Measurements from ENCODE around the gene ARSB. TPM values are rescaled to one million over a fixed set of nuclear protein-coding genes. Genes with fewer than 3 reads are reported as not detected.

The ARSB gene
- total RNA-seq, 1 experiment from 2014 or later: 8.4 TPM

DNA sequence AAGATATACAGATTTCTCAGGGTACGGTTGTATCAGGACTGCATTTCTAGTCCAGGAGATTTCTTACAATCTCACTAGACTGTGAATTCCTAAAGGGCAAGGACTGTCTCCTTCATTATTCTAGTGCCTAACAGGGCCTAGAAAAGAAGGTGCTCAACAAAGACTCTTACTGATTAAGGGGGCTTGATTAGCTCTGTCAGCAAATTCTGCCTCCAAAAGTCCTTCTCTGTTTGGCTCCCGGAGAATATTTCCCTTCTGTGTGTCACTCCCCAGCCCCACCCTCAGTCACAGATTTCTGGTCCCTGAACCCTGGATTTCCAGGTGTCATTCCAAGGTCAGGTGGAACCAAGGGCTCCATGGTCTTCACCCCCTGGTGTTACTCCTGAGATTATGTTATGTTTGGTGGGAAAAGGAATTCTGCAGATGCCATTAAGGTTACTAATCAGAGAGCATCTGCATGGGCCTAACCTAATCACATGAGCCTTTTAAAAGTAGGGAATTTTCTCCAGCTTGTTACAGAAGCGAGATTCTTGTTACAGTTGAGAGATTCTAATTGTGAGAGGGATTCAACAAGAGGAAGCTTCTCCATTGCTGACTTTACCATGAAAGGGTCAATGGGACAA lies 168.9 kb downstream of the ARSB start:
- Histone ChIP-seq H3K4me2 (no peak overlapping the region), H3K27ac (no peak overlapping the region), H3K36me3 (ENCODE audit: low read depth) (no peaks in the 10 kb centered on the region), H3K79me2 (ENCODE audit: low read depth) (no peaks in the 10 kb centered on the region), H3K4me3 (no peak overlapping the region), H4K20me1 (ENCODE audit: insufficient read depth) (no peaks in the 10 kb centered on the region), H2AFZ (no peak overlapping the region), H3K9me3 (ENCODE audit: insufficient read depth, low read depth) (no peaks in the 10 kb centered on the region), H3K9me2 (ENCODE audit: insufficient read depth) (no peaks in the 10 kb centered on the region), H3F3A (ENCODE audit: insufficient read depth, low read depth) (no peaks in the 10 kb centered on the region), H3K4me1 (replicated peaks; ENCODE audit: insufficient read depth) (0 out of 2 replicates have a peak, but pooled peaks cover 8% of the 10 kb centered on the region), H3K27me3 (ENCODE audit: insufficient read depth, low read depth) (no peaks in the 10 kb centered on the region)
- no TSS peak for BruUV-seq (replicated peaks)
- TF ChIP-seq, protein P1, sequence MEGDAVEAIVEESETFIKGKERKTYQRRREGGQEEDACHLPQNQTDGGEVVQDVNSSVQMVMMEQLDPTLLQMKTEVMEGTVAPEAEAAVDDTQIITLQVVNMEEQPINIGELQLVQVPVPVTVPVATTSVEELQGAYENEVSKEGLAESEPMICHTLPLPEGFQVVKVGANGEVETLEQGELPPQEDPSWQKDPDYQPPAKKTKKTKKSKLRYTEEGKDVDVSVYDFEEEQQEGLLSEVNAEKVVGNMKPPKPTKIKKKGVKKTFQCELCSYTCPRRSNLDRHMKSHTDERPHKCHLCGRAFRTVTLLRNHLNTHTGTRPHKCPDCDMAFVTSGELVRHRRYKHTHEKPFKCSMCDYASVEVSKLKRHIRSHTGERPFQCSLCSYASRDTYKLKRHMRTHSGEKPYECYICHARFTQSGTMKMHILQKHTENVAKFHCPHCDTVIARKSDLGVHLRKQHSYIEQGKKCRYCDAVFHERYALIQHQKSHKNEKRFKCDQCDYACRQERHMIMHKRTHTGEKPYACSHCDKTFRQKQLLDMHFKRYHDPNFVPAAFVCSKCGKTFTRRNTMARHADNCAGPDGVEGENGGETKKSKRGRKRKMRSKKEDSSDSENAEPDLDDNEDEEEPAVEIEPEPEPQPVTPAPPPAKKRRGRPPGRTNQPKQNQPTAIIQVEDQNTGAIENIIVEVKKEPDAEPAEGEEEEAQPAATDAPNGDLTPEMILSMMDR (conservative IDR thresholded peaks at IDR 0.05): no peak
- no peak for TF ChIP-seq EZH2 (IDR thresholded peaks at IDR 0.05; ENCODE audit: low read depth)
- CTCF ChIA-PET: interaction anchor here (0.7 kb wide), 1 partner anchor 958 kb away, joined by 3 read pairs; no protein-coding TSS in a partner anchor
- POLR2A ChIA-PET (ENCODE audit: unreplicated experiment): no interaction called here
- no peak for DNase-seq
- intact Hi-C loops (cut with micrococcal nuclease; ENCODE audit: unreplicated experiment): no loop called here

DNA sequence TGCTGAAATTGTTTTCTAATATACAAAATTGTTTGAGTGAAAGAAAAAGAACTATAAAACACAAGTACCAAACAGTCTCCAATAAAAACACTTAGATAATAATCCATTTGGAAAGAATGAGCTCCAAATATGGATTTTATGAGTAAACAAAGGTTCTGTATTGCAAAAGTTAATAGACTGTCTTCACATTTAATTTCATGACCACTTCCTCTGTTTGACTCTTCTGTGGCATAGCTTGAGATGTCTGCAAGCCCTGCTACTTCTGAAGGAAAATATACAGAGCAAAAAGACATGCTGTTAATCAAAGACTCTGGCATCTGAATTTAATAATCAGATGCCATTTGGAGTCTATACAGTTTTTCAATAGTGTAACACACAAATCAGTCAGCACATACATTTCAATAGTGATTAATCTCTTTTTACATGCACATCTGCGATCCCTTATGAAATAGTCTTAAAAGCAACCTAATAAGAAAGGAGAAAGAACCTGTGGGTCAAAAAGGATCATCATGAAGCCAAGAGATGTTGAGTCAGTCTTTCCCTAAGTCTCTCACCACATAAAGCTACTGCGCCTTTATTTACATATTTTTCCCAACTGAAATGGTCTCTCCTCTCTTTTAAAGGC lies 171.1 kb downstream of the ARSB start:
- ChIA-PET POLR2A (ENCODE audit: unreplicated experiment) (no interaction called here), CTCF (no interaction called here)
- Histone ChIP-seq H3K27ac (no peak overlapping the region), H2AFZ (no peak overlapping the region), H3K36me3 (ENCODE audit: low read depth) (no peaks in the 10 kb centered on the region), H3K79me2 (ENCODE audit: low read depth) (no peaks in the 10 kb centered on the region), H3K27me3 (ENCODE audit: insufficient read depth, low read depth) (no peaks in the 10 kb centered on the region), H3K4me3 (no peak overlapping the region), H3K4me1 (replicated peaks; ENCODE audit: insufficient read depth) (0 out of 2 replicates have a peak, but pooled peaks cover 8% of the 10 kb centered on the region), H4K20me1 (ENCODE audit: insufficient read depth) (no peaks in the 10 kb centered on the region), H3F3A (ENCODE audit: insufficient read depth, low read depth) (no peaks in the 10 kb centered on the region), H3K4me2 (no peak overlapping the region), H3K9me3 (ENCODE audit: insufficient read depth, low read depth) (no peaks in the 10 kb centered on the region), H3K9me2 (ENCODE audit: insufficient read depth) (no peaks in the 10 kb centered on the region)
- no peak for TF ChIP-seq EZH2 (IDR thresholded peaks at IDR 0.05; ENCODE audit: low read depth)
- TF ChIP-seq, protein P1 (conservative IDR thresholded peaks at IDR 0.05): no peak
- DNase-seq: no peak
- BruUV-seq (replicated peaks): no TSS peak
- intact Hi-C loops (cut with micrococcal nuclease; ENCODE audit: unreplicated experiment): no loop called here

DNA sequence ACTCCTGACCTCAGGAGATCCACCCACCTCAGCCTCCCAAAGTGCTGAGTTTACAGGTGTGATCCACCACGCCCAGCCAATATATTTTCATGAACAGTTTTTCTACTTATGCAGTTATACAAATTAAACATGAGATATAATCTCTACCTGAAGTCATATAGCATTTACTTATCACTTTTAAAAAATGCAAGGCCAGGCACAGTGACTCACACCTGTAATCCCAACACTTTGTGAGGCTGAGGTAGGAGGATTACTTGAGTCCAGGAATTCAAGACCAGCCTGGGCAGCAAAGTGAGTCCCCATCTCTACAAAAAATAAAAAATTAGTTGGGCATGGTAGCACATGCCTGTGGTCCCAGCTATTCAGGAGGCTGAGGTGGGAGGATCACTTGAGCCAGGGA lies 171.8 kb downstream of the ARSB start:
- H2AFZ ChIP-seq: no peak overlapping the region
- no peaks in the 10 kb centered on the region for H4K20me1 ChIP-seq (ENCODE audit: insufficient read depth)
- H3F3A ChIP-seq (ENCODE audit: insufficient read depth, low read depth): no peaks in the 10 kb centered on the region
- intact Hi-C loops (cut with micrococcal nuclease; ENCODE audit: unreplicated experiment): no loop called here
- ChIA-PET CTCF (interaction anchor here (0.7 kb wide), 1 partner anchor 29 kb away, joined by 3 read pairs; no protein-coding TSS in a partner anchor), POLR2A (ENCODE audit: unreplicated experiment) (no interaction called here)
- no peak overlapping the region for H3K4me2 ChIP-seq
- DNase-seq: peak in 1 of 2 experiments; percentile 62
- no peak for TF ChIP-seq EZH2 (IDR thresholded peaks at IDR 0.05; ENCODE audit: low read depth)
- TF ChIP-seq, protein P1 (conservative IDR thresholded peaks at IDR 0.05): no peak
- H3K9me2 ChIP-seq (ENCODE audit: insufficient read depth): no peaks in the 10 kb centered on the region
- no peaks in the 10 kb centered on the region for H3K79me2 ChIP-seq (ENCODE audit: low read depth)
- H3K36me3 ChIP-seq (ENCODE audit: low read depth): no peaks in the 10 kb centered on the region
- no peak overlapping the region for H3K4me3 ChIP-seq
- H3K9me3 ChIP-seq (ENCODE audit: insufficient read depth, low read depth): no peaks in the 10 kb centered on the region
- no TSS peak for BruUV-seq (replicated peaks)
- 0 out of 2 replicates have a peak, but pooled peaks cover 8% of the 10 kb centered on the region for H3K4me1 ChIP-seq (replicated peaks; ENCODE audit: insufficient read depth)
- no peak overlapping the region for H3K27ac ChIP-seq
- H3K27me3 ChIP-seq (ENCODE audit: insufficient read depth, low read depth): no peaks in the 10 kb centered on the region

Data from PC-9 (cell line).